Activated CD4-positive, alpha-beta T cell treated with anti-CD3 and anti-CD28 coated beads for 36 hours (primary cell): ENCODE data around the gene SHANK3. TPM values are rescaled to one million over a fixed set of nuclear protein-coding genes. Genes with fewer than 3 reads are reported as not detected.
A peak's percentile ranks its signal among the peaks of the same experiment; 100 is the strongest.

Source experiments
- ATAC-seq: fragments of 200-7000 bp; cut with Tn5 transposase; one replicate; pipeline ENCODE4 v1.10.0; 2021; ENCODE audit warnings: mild to moderate bottlenecking, moderate library complexity
- CTCF ChIA-PET: fragments of 350-600 bp; sonication (Branson Sonifier 250); formaldehyde crosslinking; loops from one replicate; lab custom pipeline; 2021; ENCODE audit warnings: antibody characterized with exemption; lab: Charles Lee
- POLR2A ChIA-PET: fragments of 350-600 bp; sonication (Branson Sonifier 250); formaldehyde crosslinking; loops from one replicate; lab custom pipeline; 2021; ENCODE audit warnings: antibody characterized with exemption, inconsistent platforms; lab: Charles Lee
- DNase-seq: peaks from one replicate; pipeline ENCODE4 v3.0.0-alpha.2; 2020
- H3K27ac Mint-ChIP-seq: one replicate; pipeline ENCODE4 v1.8.0; 2021; ENCODE audit warnings: mixed read lengths
- H3K27me3 Mint-ChIP-seq: one replicate; pipeline ENCODE4 v1.8.0; 2021; ENCODE audit warnings: mixed read lengths
- H3K36me3 Mint-ChIP-seq: one replicate; pipeline ENCODE4 v1.8.0; 2021; ENCODE audit warnings: low read depth, mixed read lengths
- H3K4me1 Mint-ChIP-seq: one replicate; pipeline ENCODE4 v1.8.0; 2021; ENCODE audit warnings: mixed read lengths
- H3K4me3 Mint-ChIP-seq: one replicate; pipeline ENCODE4 v1.8.0; 2021; ENCODE audit warnings: mild to moderate bottlenecking, moderate library complexity, mixed read lengths
- H3K9me3 Mint-ChIP-seq: one replicate; pipeline ENCODE4 v1.8.0; 2021; ENCODE audit warnings: low read depth, mixed read lengths
- intact Hi-C, 2 experiments: fragments of 100-400 bp; cut with DNase I in 1 of 2; cut with micrococcal nuclease in 1 of 2; formaldehyde crosslinking; loops; one replicate each; pipeline versions ENCODE4 v1.14.2 to v1.15.1; 2022 to 2024; cut with DNase I, micrococcal nuclease
- total RNA-seq, 2 experiments: library from RNA; stranded (reverse); gene quantifications; one replicate each; pipeline ENCODE4 v1.2.3, GENCODE V29; 2021

The SHANK3 gene
- total RNA-seq, 2 experiments from 2014 or later = 0.14 to 0.16 TPM

- Mint-ChIP-seq H3K27ac (no peak overlapping the region), H3K4me3 (no peak overlapping the region), H3K27me3 (peaks cover 30% of the 10 kb centered on the region), H3K4me1 (peaks cover 5% of the 10 kb centered on the region), H3K9me3 (no peaks in the 10 kb centered on the region), H3K36me3 (no peaks in the 10 kb centered on the region)
- ATAC-seq = no peak
- ChIA-PET CTCF (interaction anchor here (1.3 kb wide), 1 partner anchor 18 kb away, joined by 3 read pairs; no protein-coding TSS in a partner anchor), POLR2A (no interaction called here)
- peak; percentile 40 for DNase-seq
- intact Hi-C loops = loop anchor here in 1 of 2 experiments (5.0 kb wide), 1 partner anchor 46 kb away; the partner anchor contains the start of gene ARSA
These were observed 857 bp downstream of the SHANK3 start for GRCh38 chr22:50673231-50674129.

GRCh38 chr22:50674130-50674500 lies 1.5 kb downstream of the SHANK3 start:
- DNase-seq (no peak), ATAC-seq (no peak)
- Mint-ChIP-seq H3K4me3 (no peak overlapping the region), H3K9me3 (no peaks in the 10 kb centered on the region), H3K27ac (no peak overlapping the region), H3K27me3 (peaks cover 30% of the 10 kb centered on the region), H3K36me3 (no peaks in the 10 kb centered on the region), H3K4me1 (peaks cover 5% of the 10 kb centered on the region)
- intact Hi-C loops = loop anchor here in 1 of 2 experiments (5.0 kb wide), 1 partner anchor 47 kb away; the partner anchor contains the start of gene ARSA
- POLR2A ChIA-PET = no interaction called here
- CTCF ChIA-PET = no interaction called here

GRCh38 chr22:50674606-50675552 lies 2.3 kb downstream of the SHANK3 start:
- CTCF ChIA-PET = interaction anchor here (1.3 kb wide), 1 partner anchor 22 kb away, joined by 3 read pairs; no protein-coding TSS in a partner anchor
- DNase-seq (peak; percentile 37), ATAC-seq (peak; percentile 46)
- intact Hi-C loops = loop anchor here in 1 of 2 experiments (5.0 kb wide), 1 partner anchor 48 kb away; the partner anchor contains the start of gene ARSA
- no peak overlapping the region for H3K27ac Mint-ChIP-seq
- no peaks in the 10 kb centered on the region for H3K36me3 Mint-ChIP-seq
- POLR2A ChIA-PET = no interaction called here
- H3K9me3 Mint-ChIP-seq = no peaks in the 10 kb centered on the region
- H3K4me1 Mint-ChIP-seq = peaks cover 5% of the 10 kb centered on the region
- H3K4me3 Mint-ChIP-seq = peak overlapping the region; percentile 7
- peaks cover 30% of the 10 kb centered on the region for H3K27me3 Mint-ChIP-seq

DNA sequence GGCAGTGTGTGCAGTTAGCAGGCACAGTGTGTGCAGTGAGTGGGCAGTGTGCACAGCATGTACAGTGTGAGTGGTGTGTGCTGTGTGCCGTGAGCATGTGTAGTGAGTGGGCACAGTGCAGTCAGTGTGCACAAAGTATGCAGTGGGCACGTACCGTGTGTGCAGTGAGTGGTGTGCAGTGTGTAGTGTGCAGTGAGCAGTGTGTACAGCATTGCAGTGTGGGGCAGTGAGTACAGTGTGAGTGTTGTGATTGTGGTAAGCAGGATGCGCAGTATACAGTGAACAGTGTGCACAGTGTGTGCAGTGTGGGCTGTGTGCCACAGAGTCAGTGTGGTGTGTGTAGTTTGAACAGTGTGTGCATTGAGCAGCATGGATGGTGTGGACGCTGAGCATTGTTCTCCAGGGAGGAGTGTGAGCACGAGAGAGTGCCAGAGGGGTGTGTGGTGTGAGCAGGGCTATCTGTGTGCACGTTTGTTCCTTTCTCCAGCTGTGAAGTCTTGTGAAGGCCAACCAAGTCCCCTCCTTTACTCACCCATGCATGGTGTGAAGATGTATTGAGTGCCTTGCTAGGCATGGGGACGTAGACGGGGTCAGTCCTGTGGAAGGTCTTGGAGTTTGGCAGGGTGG lies 3.0 kb downstream of the SHANK3 start:
- Mint-ChIP-seq H3K4me1 (peaks cover 5% of the 10 kb centered on the region), H3K4me3 (peak overlapping the region; percentile 7), H3K27me3 (peaks cover 27% of the 10 kb centered on the region), H3K9me3 (no peaks in the 10 kb centered on the region), H3K27ac (no peak overlapping the region), H3K36me3 (no peaks in the 10 kb centered on the region)
- ChIA-PET POLR2A (no interaction called here), CTCF (interaction anchor here (1.3 to 1.5 kb wide), 2 partner anchors 16 to 21 kb away, joined by 3 to 5 read pairs; no protein-coding TSS in a partner anchor)
- intact Hi-C loops = no loop called here
- DNase-seq (no peak), ATAC-seq (no peak)

GRCh38 chr22:50676180-50676636 lies 3.6 kb downstream of the SHANK3 start:
- H3K4me3 Mint-ChIP-seq = no peak overlapping the region
- H3K36me3 Mint-ChIP-seq = no peaks in the 10 kb centered on the region
- no peaks in the 10 kb centered on the region for H3K9me3 Mint-ChIP-seq
- no peak for DNase-seq
- H3K27me3 Mint-ChIP-seq = peaks cover 27% of the 10 kb centered on the region
- peaks cover 5% of the 10 kb centered on the region for H3K4me1 Mint-ChIP-seq
- intact Hi-C loops = no loop called here
- CTCF ChIA-PET = interaction anchor here (1.3 to 1.5 kb wide), 2 partner anchors 15 to 20 kb away, joined by 3 to 5 read pairs; no protein-coding TSS in a partner anchor
- POLR2A ChIA-PET = no interaction called here
- H3K27ac Mint-ChIP-seq = no peak overlapping the region
- no peak for ATAC-seq

GRCh38 chr22:50676661-50677492 lies 4.3 kb downstream of the SHANK3 start:
- Mint-ChIP-seq H3K36me3 (no peaks in the 10 kb centered on the region), H3K4me1 (peaks cover 5% of the 10 kb centered on the region), H3K27ac (no peak overlapping the region), H3K4me3 (no peak overlapping the region), H3K9me3 (no peaks in the 10 kb centered on the region), H3K27me3 (peaks cover 23% of the 10 kb centered on the region)
- ChIA-PET POLR2A (no interaction called here), CTCF (interaction anchor here (1.5 kb wide), 1 partner anchor 14 kb away, joined by 5 read pairs; no protein-coding TSS in a partner anchor)
- ATAC-seq (no peak), DNase-seq (no peak)
- intact Hi-C loops = no loop called here

DNA sequence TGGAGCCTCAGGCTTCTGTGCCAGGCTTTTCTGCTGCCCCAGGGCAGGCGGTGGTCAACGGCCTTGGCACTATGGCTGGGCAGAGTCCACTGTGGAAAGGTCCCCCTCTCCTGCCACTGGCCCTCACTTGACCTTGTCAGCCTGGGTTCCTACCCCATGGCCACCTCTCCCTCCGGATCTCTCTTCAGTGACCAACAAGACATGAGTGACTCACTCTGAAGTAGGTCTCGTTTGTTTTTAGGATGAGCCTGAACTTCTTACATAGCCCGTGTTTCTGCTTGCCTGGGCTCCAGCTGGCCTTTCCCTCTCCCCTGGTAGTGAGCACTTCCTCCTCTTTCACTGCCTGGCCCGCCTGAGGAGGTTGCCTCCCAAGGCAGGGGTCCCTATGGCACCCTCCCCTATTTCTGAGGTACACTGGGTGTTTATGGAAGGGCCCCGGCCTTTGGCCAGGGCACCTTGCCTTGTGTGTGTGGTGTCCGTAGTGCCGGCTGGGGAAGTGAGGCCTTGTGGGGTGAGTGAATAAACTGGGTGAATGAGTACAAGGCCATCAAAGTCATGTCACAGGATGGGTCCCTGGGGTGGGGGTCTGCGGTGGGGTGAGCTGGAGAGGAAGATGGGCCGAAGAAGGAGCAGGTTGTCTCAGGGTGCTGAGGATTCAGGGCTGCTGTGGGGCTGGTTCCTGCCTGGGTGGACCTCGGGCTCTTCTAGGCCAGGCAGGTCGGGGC lies 5.0 kb downstream of the SHANK3 start:
- no peaks in the 10 kb centered on the region for H3K9me3 Mint-ChIP-seq
- POLR2A ChIA-PET = interaction anchor here (0.6 kb wide), 1 partner anchor 8 kb away, joined by 6 read pairs; no protein-coding TSS in a partner anchor
- DNase-seq = no peak

DNA sequence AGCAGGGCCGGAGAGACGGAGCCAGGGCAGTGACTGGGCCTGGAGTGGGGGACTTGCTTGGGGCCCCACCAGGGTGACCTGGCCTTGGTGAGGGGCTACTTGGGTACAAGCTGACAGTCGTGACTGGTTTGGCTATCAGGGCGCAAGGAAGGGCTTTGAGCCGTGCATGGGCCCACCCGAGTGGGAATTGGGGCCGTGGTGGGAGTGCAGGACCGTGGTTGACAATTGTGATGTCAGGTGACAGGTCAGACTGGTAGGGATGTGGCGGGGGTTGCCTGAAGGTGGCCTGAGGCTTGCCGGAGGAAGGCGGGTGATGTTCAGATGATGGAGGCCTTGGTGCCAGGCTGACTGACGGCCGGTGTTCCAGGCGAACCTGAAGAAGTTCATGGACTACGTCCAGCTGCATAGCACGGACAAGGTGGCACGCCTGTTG lies 5.6 kb downstream of the SHANK3 start:
- peaks cover 15% of the 10 kb centered on the region for H3K27me3 Mint-ChIP-seq
- no peaks in the 10 kb centered on the region for H3K9me3 Mint-ChIP-seq
- intact Hi-C loops = no loop called here
- CTCF ChIA-PET = no interaction called here
- POLR2A ChIA-PET = interaction anchor here (0.6 kb wide), 1 partner anchor 8 kb away, joined by 6 read pairs; no protein-coding TSS in a partner anchor
- H3K36me3 Mint-ChIP-seq = no peaks in the 10 kb centered on the region
- H3K4me3 Mint-ChIP-seq = no peak overlapping the region
- ATAC-seq (no peak), DNase-seq (no peak)
- no peak overlapping the region for H3K27ac Mint-ChIP-seq
- no peaks in the 10 kb centered on the region for H3K4me1 Mint-ChIP-seq

More for the DNA sequence above, 5.0 kb downstream of the SHANK3 start:
- CTCF ChIA-PET = no interaction called here
- peaks cover 19% of the 10 kb centered on the region for H3K27me3 Mint-ChIP-seq
- no peak overlapping the region for H3K27ac Mint-ChIP-seq
- H3K36me3 Mint-ChIP-seq = no peaks in the 10 kb centered on the region
- intact Hi-C loops = no loop called here
- peaks cover 4% of the 10 kb centered on the region for H3K4me1 Mint-ChIP-seq
- ATAC-seq = no peak
- H3K4me3 Mint-ChIP-seq = no peak overlapping the region

- intact Hi-C loops = no loop called here
- H3K4me3 Mint-ChIP-seq = no peak overlapping the region
- H3K36me3 Mint-ChIP-seq = no peaks in the 10 kb centered on the region
- no peaks in the 10 kb centered on the region for H3K4me1 Mint-ChIP-seq
- DNase-seq (no peak), ATAC-seq (no peak)
- H3K27ac Mint-ChIP-seq = no peak overlapping the region
- H3K9me3 Mint-ChIP-seq = no peaks in the 10 kb centered on the region
- peaks cover 13% of the 10 kb centered on the region for H3K27me3 Mint-ChIP-seq
- POLR2A ChIA-PET = no interaction called here
- CTCF ChIA-PET = no interaction called here
These were observed 6.3 kb downstream of the SHANK3 start for GRCh38 chr22:50678651-50679521.
